ENCODE results near the gene TTC21A. TPM values are rescaled to one million over a fixed set of nuclear protein-coding genes. Genes with fewer than 3 reads are reported as not detected.

TTC21A gene
- total RNA-seq, 1 experiment from 2014 or later = 7.7 TPM

DNA sequence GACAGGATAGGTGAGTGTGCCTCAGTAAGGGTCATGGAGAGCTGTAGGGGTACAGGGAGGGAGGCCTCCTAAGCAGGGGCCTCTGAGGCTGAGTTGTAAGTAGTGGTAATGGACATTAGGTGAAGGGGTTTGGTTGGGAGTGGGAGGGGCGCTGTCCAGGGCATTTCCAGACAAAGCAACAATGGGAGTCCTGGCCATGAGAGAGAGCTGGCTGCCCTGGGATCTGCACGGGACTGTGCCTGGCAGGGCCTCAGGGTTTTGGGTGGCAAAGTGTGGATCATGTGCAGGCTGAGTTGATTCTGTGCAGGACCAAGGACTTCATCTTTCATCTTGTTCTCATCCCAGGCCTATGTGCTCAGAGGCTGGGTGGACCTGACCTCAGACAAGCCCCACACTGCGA lies 4.6 kb downstream of the TTC21A start:
- TF ChIP-seq, protein P1, sequence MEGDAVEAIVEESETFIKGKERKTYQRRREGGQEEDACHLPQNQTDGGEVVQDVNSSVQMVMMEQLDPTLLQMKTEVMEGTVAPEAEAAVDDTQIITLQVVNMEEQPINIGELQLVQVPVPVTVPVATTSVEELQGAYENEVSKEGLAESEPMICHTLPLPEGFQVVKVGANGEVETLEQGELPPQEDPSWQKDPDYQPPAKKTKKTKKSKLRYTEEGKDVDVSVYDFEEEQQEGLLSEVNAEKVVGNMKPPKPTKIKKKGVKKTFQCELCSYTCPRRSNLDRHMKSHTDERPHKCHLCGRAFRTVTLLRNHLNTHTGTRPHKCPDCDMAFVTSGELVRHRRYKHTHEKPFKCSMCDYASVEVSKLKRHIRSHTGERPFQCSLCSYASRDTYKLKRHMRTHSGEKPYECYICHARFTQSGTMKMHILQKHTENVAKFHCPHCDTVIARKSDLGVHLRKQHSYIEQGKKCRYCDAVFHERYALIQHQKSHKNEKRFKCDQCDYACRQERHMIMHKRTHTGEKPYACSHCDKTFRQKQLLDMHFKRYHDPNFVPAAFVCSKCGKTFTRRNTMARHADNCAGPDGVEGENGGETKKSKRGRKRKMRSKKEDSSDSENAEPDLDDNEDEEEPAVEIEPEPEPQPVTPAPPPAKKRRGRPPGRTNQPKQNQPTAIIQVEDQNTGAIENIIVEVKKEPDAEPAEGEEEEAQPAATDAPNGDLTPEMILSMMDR (IDR thresholded peaks at IDR 0.05) = no peak
- no peak for TF ChIP-seq TCF7L2 (IDR thresholded peaks at IDR 0.05; ENCODE audit: low read depth, low read length)
- TF ChIP-seq, protein P2, sequence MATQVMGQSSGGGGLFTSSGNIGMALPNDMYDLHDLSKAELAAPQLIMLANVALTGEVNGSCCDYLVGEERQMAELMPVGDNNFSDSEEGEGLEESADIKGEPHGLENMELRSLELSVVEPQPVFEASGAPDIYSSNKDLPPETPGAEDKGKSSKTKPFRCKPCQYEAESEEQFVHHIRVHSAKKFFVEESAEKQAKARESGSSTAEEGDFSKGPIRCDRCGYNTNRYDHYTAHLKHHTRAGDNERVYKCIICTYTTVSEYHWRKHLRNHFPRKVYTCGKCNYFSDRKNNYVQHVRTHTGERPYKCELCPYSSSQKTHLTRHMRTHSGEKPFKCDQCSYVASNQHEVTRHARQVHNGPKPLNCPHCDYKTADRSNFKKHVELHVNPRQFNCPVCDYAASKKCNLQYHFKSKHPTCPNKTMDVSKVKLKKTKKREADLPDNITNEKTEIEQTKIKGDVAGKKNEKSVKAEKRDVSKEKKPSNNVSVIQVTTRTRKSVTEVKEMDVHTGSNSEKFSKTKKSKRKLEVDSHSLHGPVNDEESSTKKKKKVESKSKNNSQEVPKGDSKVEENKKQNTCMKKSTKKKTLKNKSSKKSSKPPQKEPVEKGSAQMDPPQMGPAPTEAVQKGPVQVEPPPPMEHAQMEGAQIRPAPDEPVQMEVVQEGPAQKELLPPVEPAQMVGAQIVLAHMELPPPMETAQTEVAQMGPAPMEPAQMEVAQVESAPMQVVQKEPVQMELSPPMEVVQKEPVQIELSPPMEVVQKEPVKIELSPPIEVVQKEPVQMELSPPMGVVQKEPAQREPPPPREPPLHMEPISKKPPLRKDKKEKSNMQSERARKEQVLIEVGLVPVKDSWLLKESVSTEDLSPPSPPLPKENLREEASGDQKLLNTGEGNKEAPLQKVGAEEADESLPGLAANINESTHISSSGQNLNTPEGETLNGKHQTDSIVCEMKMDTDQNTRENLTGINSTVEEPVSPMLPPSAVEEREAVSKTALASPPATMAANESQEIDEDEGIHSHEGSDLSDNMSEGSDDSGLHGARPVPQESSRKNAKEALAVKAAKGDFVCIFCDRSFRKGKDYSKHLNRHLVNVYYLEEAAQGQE (IDR thresholded peaks at IDR 0.05; ENCODE audit: insufficient read depth in 1 of 2, low read depth in 2 of 2, low read length in 1 of 2) = no peak
- TF ChIP-seq POLR2AphosphoS5 (IDR thresholded peaks at IDR 0.05; ENCODE audit: low read depth, low read length) = no peak
- TF ChIP-seq SIN3A (IDR thresholded peaks at IDR 0.05; ENCODE audit: borderline replicate concordance, insufficient read depth, low read depth, low read length) = no peak
- BruUV-seq (replicated peaks) = no TSS peak
- Histone ChIP-seq H3K4me3 (ENCODE audit: low read depth in 2 of 2, low read length in 2 of 2) (no peak overlapping the region), H3K27ac (ENCODE audit: low read length) (no peak overlapping the region), H3K9me3 (ENCODE audit: control insufficient read depth, insufficient read depth, low read depth, low read length) (no peaks in the 10 kb centered on the region), H3K27me3 (ENCODE audit: control insufficient read depth, insufficient read depth, low read length) (no peaks in the 10 kb centered on the region), H3K36me3 (ENCODE audit: control insufficient read depth, insufficient read depth, low read length) (no peaks in the 10 kb centered on the region; the same call in 1 of the 2 replicates), H3K4me1 (ENCODE audit: control insufficient read depth, insufficient read depth, low read length) (peaks cover 6% of the 10 kb centered on the region; the same call in 1 of the 2 replicates)
- DNase-seq (ENCODE audit: low read depth, low spot score) (no peak), ATAC-seq (no peak)
- in situ Hi-C loops (cut with HindIII; ENCODE audit: low pct_unique_long_range_greater_than_20kb, low sequenced_read_pairs) (no loop called here), intact Hi-C loops (cut with micrococcal nuclease; ENCODE audit: unreplicated experiment) (no loop called here)
- POLR2A ChIA-PET = no interaction called here
- CTCF ChIA-PET = no interaction called here

DNA sequence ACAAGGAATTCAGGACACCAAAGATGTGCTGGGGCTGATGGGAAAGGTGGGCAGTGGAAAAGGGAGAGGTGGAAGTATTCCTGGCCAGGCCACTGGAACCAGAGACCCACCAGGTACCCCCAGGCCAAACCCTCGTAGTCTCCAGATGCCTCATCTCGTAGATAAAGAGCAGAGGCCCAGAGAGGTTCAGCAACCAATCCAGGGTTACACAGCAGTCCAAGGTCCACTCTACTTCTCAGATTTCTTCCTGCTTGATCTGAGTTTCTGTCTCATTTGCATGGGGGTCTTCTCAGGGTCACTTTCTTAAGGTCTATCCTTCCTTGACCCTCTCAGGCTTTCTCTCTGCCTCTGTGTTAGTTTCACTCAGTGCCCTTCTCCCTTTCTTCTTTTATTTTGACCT lies 5.1 kb downstream of the TTC21A start:
- intact Hi-C loops (cut with micrococcal nuclease; ENCODE audit: unreplicated experiment) = no loop called here
- DNase-seq (ENCODE audit: low read depth, low spot score) (no peak), ATAC-seq (no peak)
- in situ Hi-C loops (cut with HindIII; ENCODE audit: low pct_unique_long_range_greater_than_20kb, low sequenced_read_pairs) = no loop called here
- no peaks in the 10 kb centered on the region for H3K27me3 ChIP-seq (ENCODE audit: control insufficient read depth, insufficient read depth, low read length)
- peaks cover 6% of the 10 kb centered on the region; the same call in 1 of the 2 replicates for H3K4me1 ChIP-seq (ENCODE audit: control insufficient read depth, insufficient read depth, low read length)
- no peak overlapping the region for H3K4me3 ChIP-seq (ENCODE audit: low read depth in 2 of 2, low read length in 2 of 2)
- BruUV-seq (replicated peaks) = no TSS peak
- CTCF ChIA-PET = no interaction called here
- no peaks in the 10 kb centered on the region for H3K9me3 ChIP-seq (ENCODE audit: control insufficient read depth, insufficient read depth, low read depth, low read length)
- TF ChIP-seq POLR2AphosphoS5 (IDR thresholded peaks at IDR 0.05; ENCODE audit: low read depth, low read length) (no peak), SIN3A (IDR thresholded peaks at IDR 0.05; ENCODE audit: borderline replicate concordance, insufficient read depth, low read depth, low read length) (no peak), TCF7L2 (IDR thresholded peaks at IDR 0.05; ENCODE audit: low read depth, low read length) (no peak)
- TF ChIP-seq, protein P1 (IDR thresholded peaks at IDR 0.05) = no peak
- TF ChIP-seq, protein P2 (IDR thresholded peaks at IDR 0.05; ENCODE audit: insufficient read depth in 1 of 2, low read depth in 2 of 2, low read length in 1 of 2) = no peak
- no peak overlapping the region for H3K27ac ChIP-seq (ENCODE audit: low read length)
- POLR2A ChIA-PET = no interaction called here
- no peaks in the 10 kb centered on the region for H3K36me3 ChIP-seq (ENCODE audit: control insufficient read depth, insufficient read depth, low read length)

All from Panc1 (cell line).